OCI-LY1 (cell line): ENCODE data around the gene LCMT1.

ENCODE experiments used
- EZH2 ChIP-seq: fragments of 200-600 bp; sonication (generic), shearing (Covaris generic); IDR thresholded peaks from 2 replicates; pipeline ENCODE4 v1.8.0; 2017; ENCODE audit warnings: borderline replicate concordance, mixed run types, mild to moderate bottlenecking, antibody characterized with exemption, low read length, moderate library complexity, mixed read lengths
- TF ChIP-seq, protein P1 (sequence below): fragments of 200-600 bp; sonication (generic), shearing (Covaris generic); IDR thresholded peaks from 2 replicates; pipeline ENCODE4 v1.5.1; 2017; ENCODE audit warnings: mild to moderate bottlenecking, antibody characterized with exemption, low read length, moderate library complexity, mixed read lengths

DNA sequence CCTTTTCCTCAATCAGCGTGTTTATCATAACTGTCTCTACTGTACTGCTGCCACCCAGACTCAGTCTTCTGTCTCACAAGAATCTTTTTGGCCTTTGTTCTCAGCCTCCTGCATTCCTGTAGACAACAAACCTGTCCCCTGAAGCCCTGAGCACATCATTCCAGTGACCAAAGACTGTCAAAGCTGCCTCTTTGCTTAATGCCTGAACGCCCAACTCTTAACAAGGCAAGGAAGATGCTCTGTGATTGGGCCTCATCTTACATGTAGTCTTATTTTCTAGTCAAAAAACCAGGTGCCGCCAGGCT is 75.9 kb downstream of the LCMT1 start:
- TF ChIP-seq, protein P1, sequence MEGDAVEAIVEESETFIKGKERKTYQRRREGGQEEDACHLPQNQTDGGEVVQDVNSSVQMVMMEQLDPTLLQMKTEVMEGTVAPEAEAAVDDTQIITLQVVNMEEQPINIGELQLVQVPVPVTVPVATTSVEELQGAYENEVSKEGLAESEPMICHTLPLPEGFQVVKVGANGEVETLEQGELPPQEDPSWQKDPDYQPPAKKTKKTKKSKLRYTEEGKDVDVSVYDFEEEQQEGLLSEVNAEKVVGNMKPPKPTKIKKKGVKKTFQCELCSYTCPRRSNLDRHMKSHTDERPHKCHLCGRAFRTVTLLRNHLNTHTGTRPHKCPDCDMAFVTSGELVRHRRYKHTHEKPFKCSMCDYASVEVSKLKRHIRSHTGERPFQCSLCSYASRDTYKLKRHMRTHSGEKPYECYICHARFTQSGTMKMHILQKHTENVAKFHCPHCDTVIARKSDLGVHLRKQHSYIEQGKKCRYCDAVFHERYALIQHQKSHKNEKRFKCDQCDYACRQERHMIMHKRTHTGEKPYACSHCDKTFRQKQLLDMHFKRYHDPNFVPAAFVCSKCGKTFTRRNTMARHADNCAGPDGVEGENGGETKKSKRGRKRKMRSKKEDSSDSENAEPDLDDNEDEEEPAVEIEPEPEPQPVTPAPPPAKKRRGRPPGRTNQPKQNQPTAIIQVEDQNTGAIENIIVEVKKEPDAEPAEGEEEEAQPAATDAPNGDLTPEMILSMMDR: no peak
- TF ChIP-seq EZH2: no peak
